Fibroblast of skin of right biceps (primary cell): ENCODE data around the gene SPTBN1.

Experiments
- DNase-seq: peaks from one replicate; pipeline ENCODE4 v3.0.0-alpha.2; 2013

Gene SPTBN1

GRCh38 chr2:54434711-54435110, 21.4 kb upstream of the SPTBN1 start:
- no peak for DNase-seq

- no peak for DNase-seq
Measured at GRCh38 chr2:54435325-54436226, 20.6 kb upstream of the SPTBN1 start.

- DNase-seq: no peak
Measured at GRCh38 chr2:54437588-54437987, 18.5 kb upstream of the SPTBN1 start.

GRCh38 chr2:54438271-54438670, 17.9 kb upstream of the SPTBN1 start:
- no peak for DNase-seq

- DNase-seq: no peak
Measured at GRCh38 chr2:54439582-54439981, 16.5 kb upstream of the SPTBN1 start.

GRCh38 chr2:54440050-54440449, 16.1 kb upstream of the SPTBN1 start:
- DNase-seq: no peak

GRCh38 chr2:54444503-54444902, 11.6 kb upstream of the SPTBN1 start:
- DNase-seq: no peak

GRCh38 chr2:54446122-54446521, 10.0 kb upstream of the SPTBN1 start:
- no peak for DNase-seq

- DNase-seq: no peak
Measured at GRCh38 chr2:54446625-54447024, 9.5 kb upstream of the SPTBN1 start.

GRCh38 chr2:54454548-54455130, 1.5 kb upstream of the SPTBN1 start:
- DNase-seq: no peak

GRCh38 chr2:54455131-54455562, 980 bp upstream of the SPTBN1 start:
- DNase-seq: no peak

- DNase-seq: no peak
Measured at GRCh38 chr2:54456362-54456611, 160 bp downstream of the SPTBN1 start.

- DNase-seq: peak; percentile 40
Measured at GRCh38 chr2:54456612-54457322, 640 bp downstream of the SPTBN1 start.

- peak; percentile 27 for DNase-seq
Measured at GRCh38 chr2:54457323-54458023, 1.3 kb downstream of the SPTBN1 start.

GRCh38 chr2:54459037-54459441, 2.9 kb downstream of the SPTBN1 start:
- peak; percentile 52 for DNase-seq

GRCh38 chr2:54461261-54461660, 5.1 kb downstream of the SPTBN1 start:
- DNase-seq: peak; percentile 46

- no peak for DNase-seq
Measured at GRCh38 chr2:54464341-54464740, 8.2 kb downstream of the SPTBN1 start.

- no peak for DNase-seq
Measured at GRCh38 chr2:54465143-54465542, 9.0 kb downstream of the SPTBN1 start.

GRCh38 chr2:54466870-54467269, 10.7 kb downstream of the SPTBN1 start:
- DNase-seq: no peak

- peak; percentile 93 for DNase-seq
Measured at GRCh38 chr2:54468673-54469072, 12.5 kb downstream of the SPTBN1 start.

- DNase-seq: no peak
Measured at GRCh38 chr2:54469484-54470053, 13.4 kb downstream of the SPTBN1 start.

GRCh38 chr2:54470266-54470938, 14.3 kb downstream of the SPTBN1 start:
- peak; percentile 86 for DNase-seq
